HEK293T (cell line): ENCODE data around the gene C3AR1.

Experiments
- BHLHE40 ChIP-seq: fragments of 450-650 bp; IDR thresholded peaks from 2 replicates; pipeline ENCODE4 v1.6.1; 2016; ENCODE audit warnings: mild to moderate bottlenecking, moderate library complexity, borderline replicate concordance
- ELF4 ChIP-seq: fragments of 450-650 bp; IDR thresholded peaks from 2 replicates; pipeline ENCODE4 v1.6.1; 2017; ENCODE audit warnings: antibody characterized with exemption
- FOXK2 ChIP-seq: fragments of 450-650 bp; IDR thresholded peaks from 2 replicates; pipeline ENCODE4 v1.6.1; 2016; ENCODE audit warnings: mild to moderate bottlenecking
- FOXM1 ChIP-seq: fragments of 450-650 bp; IDR thresholded peaks from 2 replicates; pipeline ENCODE4 v1.6.1; 2017; ENCODE audit warnings: mild to moderate bottlenecking, borderline replicate concordance
- HDGF ChIP-seq: fragments of 450-650 bp; IDR thresholded peaks from 2 replicates; pipeline ENCODE4 v1.6.1; 2017; ENCODE audit warnings: antibody characterized with exemption, borderline replicate concordance
- L3MBTL2 ChIP-seq: fragments of 450-650 bp; conservative IDR thresholded peaks from 2 replicates; pipeline ENCODE4 v1.6.1; 2016; ENCODE audit warnings: mild to moderate bottlenecking
- LEF1 ChIP-seq: fragments of 450-650 bp; IDR thresholded peaks from 2 replicates; pipeline ENCODE4 v1.6.1; 2017; ENCODE audit warnings: mild to moderate bottlenecking, borderline replicate concordance
- NFRKB ChIP-seq: fragments of 450-650 bp; IDR thresholded peaks from 2 replicates; pipeline ENCODE4 v1.6.1; 2016; ENCODE audit warnings: mild to moderate bottlenecking, moderate library complexity
- SP1 ChIP-seq: fragments of 450-650 bp; IDR thresholded peaks from 2 replicates; pipeline ENCODE4 v1.6.1; 2017
- TARDBP ChIP-seq: fragments of 450-650 bp; IDR thresholded peaks from 2 replicates; pipeline ENCODE4 v1.6.1; 2016
- TF ChIP-seq, protein P1 (sequence below): fragments of 450-650 bp; IDR thresholded peaks from 2 replicates; pipeline ENCODE4 v1.6.1; 2016

DNA sequence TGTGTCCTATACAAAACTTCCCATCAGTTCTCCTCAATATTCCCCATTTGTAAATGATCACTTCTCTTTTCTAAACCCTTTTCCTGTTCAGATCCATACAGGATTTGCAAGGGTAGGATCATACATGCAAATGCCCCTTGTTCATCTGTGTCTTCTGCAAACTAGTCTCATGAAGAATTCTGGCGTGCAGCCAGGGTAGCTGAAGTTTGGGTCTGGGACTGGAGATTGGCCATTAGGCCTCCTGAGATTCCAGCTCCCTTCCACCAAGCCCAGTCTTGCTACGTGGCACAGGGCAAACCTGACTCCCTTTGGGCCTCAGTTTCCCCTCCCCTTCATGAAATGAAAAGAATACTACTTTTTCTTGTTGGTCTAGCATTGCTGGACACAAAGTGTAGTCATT is 11.3 kb downstream of the C3AR1 start:
- TF ChIP-seq SP1 (no peak), BHLHE40 (no peak), NFRKB (no peak), LEF1 (no peak), L3MBTL2 (no peak), HDGF (no peak), FOXK2 (no peak), ELF4 (no peak), FOXM1 (no peak), TARDBP (no peak)
- TF ChIP-seq, protein P1, sequence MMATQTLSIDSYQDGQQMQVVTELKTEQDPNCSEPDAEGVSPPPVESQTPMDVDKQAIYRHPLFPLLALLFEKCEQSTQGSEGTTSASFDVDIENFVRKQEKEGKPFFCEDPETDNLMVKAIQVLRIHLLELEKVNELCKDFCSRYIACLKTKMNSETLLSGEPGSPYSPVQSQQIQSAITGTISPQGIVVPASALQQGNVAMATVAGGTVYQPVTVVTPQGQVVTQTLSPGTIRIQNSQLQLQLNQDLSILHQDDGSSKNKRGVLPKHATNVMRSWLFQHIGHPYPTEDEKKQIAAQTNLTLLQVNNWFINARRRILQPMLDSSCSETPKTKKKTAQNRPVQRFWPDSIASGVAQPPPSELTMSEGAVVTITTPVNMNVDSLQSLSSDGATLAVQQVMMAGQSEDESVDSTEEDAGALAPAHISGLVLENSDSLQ: no peak
